Neutrophil (primary cell): ENCODE measurements around the gene ERVFRD-1.

Experiments
- H3K27ac ChIP-seq: fragments of 200-600 bp; sonication (generic); 2 replicates; pipeline ENCODE4 v1.5.1; 2016; ENCODE audit warnings: mild to moderate bottlenecking, moderate library complexity
- H3K27me3 ChIP-seq: fragments of 200-600 bp; sonication (generic); 2 replicates; pipeline ENCODE4 v1.6.0; 2016; ENCODE audit warnings: mild to moderate bottlenecking
- H3K36me3 ChIP-seq: fragments of 200-600 bp; sonication (generic); 2 replicates; pipeline ENCODE4 v1.5.1; 2017
- H3K4me1 ChIP-seq, 2 experiments: fragments of 200-600 bp in 1 of 2; sonication (generic) in 1 of 2; 1 replicate in 1 of 2; 2 replicates in 1 of 2; pipeline versions ENCODE4 v1.5.1 to v1.6.1; 2013 to 2016; ENCODE audit warnings: low read depth in 1 of 2, low read length in 1 of 2, mild to moderate bottlenecking in 1 of 2, moderate library complexity in 1 of 2; ENCODE audit not compliant: control insufficient read depth in 1 of 2, insufficient read depth in 1 of 2
- H3K4me3 ChIP-seq, 2 experiments: fragments of 200-600 bp in 1 of 2; sonication (generic) in 1 of 2; 1 replicate in 1 of 2; 2 replicates in 1 of 2; pipeline ENCODE4 v1.5.1; 2013 to 2016; ENCODE audit warnings: low read depth in 1 of 2, low read length in 1 of 2, mild to moderate bottlenecking in 1 of 2, moderate library complexity in 1 of 2
- H3K9me3 ChIP-seq: fragments of 200-600 bp; sonication (generic); 2 replicates; pipeline ENCODE4 v1.5.1; 2016
- CTCF ChIP-seq: fragments of 200-600 bp; sonication (generic); IDR thresholded peaks from 2 replicates; pipeline ENCODE4 v1.5.1; 2016; ENCODE audit warnings: antibody characterized with exemption

The ERVFRD-1 gene

GRCh38 chr6:11065436-11066202 is 45.9 kb downstream of the ERVFRD-1 start:
- Histone ChIP-seq H3K36me3 (no peaks in the 10 kb centered on the region), H3K9me3 (no peaks in the 10 kb centered on the region), H3K4me1 (no peaks in the 10 kb centered on the region), H3K27me3 (peaks cover 21% of the 10 kb centered on the region), H3K4me3 (no peak overlapping the region), H3K27ac (no peak overlapping the region)
- TF ChIP-seq CTCF: no peak

GRCh38 chr6:11064836-11065235 is 46.7 kb downstream of the ERVFRD-1 start:
- Histone ChIP-seq H3K9me3 (no peaks in the 10 kb centered on the region), H3K4me3 (no peak overlapping the region), H3K27me3 (peaks cover 21% of the 10 kb centered on the region), H3K4me1 (no peaks in the 10 kb centered on the region), H3K27ac (no peak overlapping the region), H3K36me3 (no peaks in the 10 kb centered on the region)
- no peak for TF ChIP-seq CTCF

- TF ChIP-seq CTCF: no peak
- no peaks in the 10 kb centered on the region for H3K9me3 ChIP-seq
- H3K4me1 ChIP-seq: no peaks in the 10 kb centered on the region
- H3K27me3 ChIP-seq: peaks cover 21% of the 10 kb centered on the region
- H3K36me3 ChIP-seq: no peaks in the 10 kb centered on the region
- H3K27ac ChIP-seq: no peak overlapping the region
- no peak overlapping the region for H3K4me3 ChIP-seq
Measured at GRCh38 chr6:11062715-11063114, 48.8 kb downstream of the ERVFRD-1 start.

- Histone ChIP-seq H3K9me3 (no peaks in the 10 kb centered on the region), H3K27ac (no peak overlapping the region), H3K4me3 (no peak overlapping the region), H3K4me1 (no peaks in the 10 kb centered on the region), H3K36me3 (no peaks in the 10 kb centered on the region), H3K27me3 (peaks cover 21% of the 10 kb centered on the region)
- no peak for TF ChIP-seq CTCF
Measured at GRCh38 chr6:11062083-11062482, 49.4 kb downstream of the ERVFRD-1 start.

- Histone ChIP-seq H3K27ac (no peak overlapping the region), H3K36me3 (no peaks in the 10 kb centered on the region), H3K27me3 (peaks cover 31% of the 10 kb centered on the region), H3K9me3 (no peaks in the 10 kb centered on the region), H3K4me1 (no peaks in the 10 kb centered on the region), H3K4me3 (no peak overlapping the region)
- TF ChIP-seq CTCF: no peak
Measured at GRCh38 chr6:11058406-11058805, 53.1 kb downstream of the ERVFRD-1 start.
